NT2/D1 (cell line): ENCODE results near the gene RTBDN.

Source experiments
- SUZ12 ChIP-seq: IDR thresholded peaks from 2 replicates; pipeline ENCODE4 v1.6.1; 2011; ENCODE audit not compliant: insufficient read length, insufficient read depth; ENCODE audit errors: extremely low read depth
- YY1 ChIP-seq: IDR thresholded peaks from 2 replicates; pipeline ENCODE4 v1.6.1; 2011; ENCODE audit not compliant: insufficient read length, insufficient read depth
- ZNF274 ChIP-seq: IDR thresholded peaks from 2 replicates; pipeline ENCODE4 v1.6.1; 2011; ENCODE audit warnings: mild to moderate bottlenecking, low read depth, low read length

DNA sequence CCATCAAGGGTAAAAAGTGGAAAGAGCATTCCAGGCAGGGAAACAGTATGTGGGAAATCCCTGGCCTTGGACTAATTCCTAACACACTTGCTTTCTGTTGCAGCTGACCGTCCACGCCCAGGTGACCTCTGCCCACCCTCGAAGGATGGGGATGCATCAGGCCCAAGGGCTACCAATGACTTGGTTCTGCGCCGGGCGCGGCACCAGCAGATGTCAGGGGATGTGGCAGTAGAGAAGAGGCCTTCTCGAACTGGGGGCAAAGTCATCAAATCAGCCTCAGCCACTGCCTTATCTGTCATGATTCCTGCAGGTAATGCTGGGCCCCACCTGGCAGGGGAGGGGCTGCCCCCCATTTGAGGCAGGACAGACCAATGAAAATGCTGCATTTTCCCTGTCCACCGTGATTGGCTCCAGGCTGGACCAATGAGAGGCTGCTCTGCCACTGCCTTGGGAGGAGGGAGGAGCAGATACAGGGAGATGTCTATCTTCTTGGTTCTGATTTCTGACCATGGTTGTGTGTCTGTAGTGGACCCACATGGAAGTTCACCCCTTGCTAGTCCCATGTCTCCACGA, 34.2 kb upstream of the RTBDN start:
- no peak for TF ChIP-seq ZNF274
- TF ChIP-seq YY1, result no peak
- no peak for TF ChIP-seq SUZ12
